Stimulated activated CD4-positive, alpha-beta T cell treated with anti-CD3 and anti-CD28 coated beads, Interleukin-12 subunit alpha, Interleukin-12 subunit beta, amount 100 ng/mL, for 24 hours (primary cell): ENCODE results near the gene FCRL6.

Source experiments
- DNase-seq, 2 experiments: peaks; one replicate each; pipeline ENCODE4 v3.0.0-alpha.2; 2020; ENCODE audit warnings: low read depth in 2 of 2

FCRL6 gene, protein sequence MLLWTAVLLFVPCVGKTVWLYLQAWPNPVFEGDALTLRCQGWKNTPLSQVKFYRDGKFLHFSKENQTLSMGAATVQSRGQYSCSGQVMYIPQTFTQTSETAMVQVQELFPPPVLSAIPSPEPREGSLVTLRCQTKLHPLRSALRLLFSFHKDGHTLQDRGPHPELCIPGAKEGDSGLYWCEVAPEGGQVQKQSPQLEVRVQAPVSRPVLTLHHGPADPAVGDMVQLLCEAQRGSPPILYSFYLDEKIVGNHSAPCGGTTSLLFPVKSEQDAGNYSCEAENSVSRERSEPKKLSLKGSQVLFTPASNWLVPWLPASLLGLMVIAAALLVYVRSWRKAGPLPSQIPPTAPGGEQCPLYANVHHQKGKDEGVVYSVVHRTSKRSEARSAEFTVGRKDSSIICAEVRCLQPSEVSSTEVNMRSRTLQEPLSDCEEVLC

DNA sequence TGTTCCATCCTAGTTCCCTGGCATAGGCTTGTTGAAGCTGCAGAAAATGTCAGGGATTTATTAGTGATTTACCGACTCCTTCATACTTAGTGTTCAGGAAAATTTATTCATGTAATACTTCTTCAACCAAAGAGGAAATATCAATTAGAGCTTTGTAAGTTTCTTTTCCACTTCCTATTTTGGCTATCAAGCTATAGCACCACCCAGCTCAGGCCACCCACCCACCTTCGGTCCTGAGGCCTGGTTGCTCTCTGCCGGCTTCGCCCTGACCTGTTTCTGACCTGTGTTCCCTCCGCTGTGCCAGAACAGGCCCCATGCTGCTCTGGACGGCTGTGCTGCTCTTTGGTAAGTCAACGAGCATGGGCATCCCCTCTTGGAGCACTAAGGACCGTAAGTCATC, at the start of gene FCRL6:
TSS of gene FCRL6 (plus strand) at position 250 of the 400 bp plus-strand sequence. CDS start at position 315, 65 bp downstream.
- DNase-seq = no peak

DNA sequence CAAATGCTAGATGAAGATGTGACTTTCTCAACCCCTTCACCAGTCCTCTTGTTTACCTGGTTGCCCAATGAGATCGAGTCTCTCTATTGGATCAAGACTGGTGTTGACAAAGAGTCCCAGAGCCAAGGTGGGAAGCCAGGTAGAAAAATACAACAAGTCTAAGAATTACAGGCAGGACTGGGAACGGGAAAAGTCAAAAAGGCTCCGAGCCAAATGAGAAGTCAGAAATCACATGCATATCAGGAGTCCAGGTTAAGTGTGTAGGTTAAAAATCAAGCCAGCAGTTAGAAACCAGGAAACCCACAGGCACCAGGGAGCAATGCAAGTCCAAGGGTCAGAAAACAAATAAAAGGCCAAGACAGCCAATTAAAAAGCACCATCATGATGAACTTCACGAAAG, 48.8 kb upstream of the FCRL6 start:
- no peak for DNase-seq

DNA sequence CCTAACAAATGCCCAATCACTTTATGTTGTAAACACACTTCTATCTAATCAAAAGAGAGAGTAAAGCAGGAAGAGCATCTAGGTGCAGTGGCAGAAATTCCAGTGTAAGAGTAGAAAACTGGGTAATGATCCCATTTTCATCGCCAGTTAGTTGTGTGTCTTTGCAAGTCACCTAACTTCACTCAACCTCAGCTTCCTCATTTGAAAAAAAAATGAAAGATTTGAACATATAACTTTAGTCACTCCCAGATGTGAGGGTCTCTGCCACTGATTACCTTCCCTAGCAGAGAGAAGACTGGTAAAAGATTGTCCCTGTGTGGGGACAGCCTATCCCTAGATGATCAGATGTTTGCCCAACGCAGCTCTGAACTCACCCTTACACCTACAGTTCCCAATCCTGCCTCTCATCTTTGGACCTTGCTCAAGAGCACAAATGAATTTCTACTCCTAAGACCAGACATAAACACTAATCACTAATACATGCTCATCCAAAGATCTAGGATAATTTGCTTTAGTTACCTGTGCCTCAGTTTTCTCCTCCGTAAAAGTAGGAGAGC, 46.6 kb upstream of the FCRL6 start:
- DNase-seq = no peak

DNA sequence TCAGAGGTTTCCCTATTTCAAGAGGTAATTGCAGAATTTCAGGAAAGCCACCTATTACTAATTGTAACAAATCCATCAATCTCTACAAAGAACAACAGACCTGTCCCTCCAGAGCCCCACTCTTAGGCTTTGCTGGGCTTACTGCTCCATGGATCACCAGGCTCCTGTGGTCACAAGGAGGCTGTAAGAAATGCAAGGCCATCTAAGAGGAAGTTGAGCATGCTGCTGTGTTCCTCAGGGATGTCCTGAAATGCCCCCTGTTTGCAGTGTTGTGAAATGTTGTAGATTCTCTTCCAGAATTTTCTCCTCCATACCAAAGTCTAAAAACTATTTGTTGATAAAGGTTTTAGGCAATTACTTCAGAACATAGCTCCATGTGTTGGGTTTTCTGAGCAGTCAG, 45.8 kb upstream of the FCRL6 start:
- DNase-seq = no peak

DNA sequence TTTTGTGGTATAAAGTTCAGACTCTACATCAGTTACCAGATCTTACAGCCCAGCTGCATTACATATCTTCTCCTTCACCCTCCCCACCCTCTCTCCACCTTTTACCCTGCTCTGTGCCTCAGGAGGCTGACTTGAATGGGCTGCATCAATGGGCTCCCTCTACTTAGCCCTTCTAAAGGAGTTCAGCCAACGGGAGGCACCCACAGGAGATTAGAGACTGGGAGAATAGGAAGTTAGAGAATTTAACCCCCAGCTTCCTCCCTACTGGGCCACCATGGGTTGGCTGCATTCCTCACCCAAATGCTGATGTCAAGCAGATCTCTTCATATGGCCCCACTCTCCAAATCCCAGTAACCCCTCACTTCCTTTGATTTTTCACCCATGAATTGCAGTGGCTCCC, 38.5 kb upstream of the FCRL6 start:
- DNase-seq = no peak

DNA sequence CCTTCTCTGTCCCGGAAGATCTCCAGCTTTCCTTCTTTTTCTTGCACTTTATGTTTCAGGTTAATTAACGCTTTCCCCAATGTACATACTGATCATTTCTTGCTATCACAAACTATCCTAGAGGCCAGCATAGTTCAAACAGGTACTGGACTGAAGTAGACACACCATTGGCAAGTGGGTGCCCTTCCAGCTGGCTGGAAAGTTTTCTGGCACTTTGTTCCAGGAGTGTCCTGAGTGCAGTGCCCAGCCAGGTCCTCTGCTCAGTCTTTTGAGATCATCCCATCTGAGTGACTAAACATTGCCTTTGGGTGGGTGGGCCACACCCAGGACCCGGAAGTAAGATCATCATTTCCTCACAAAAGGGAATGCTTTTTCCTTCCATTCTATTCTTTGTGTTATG, 36.4 kb upstream of the FCRL6 start:
- no peak for DNase-seq

DNA sequence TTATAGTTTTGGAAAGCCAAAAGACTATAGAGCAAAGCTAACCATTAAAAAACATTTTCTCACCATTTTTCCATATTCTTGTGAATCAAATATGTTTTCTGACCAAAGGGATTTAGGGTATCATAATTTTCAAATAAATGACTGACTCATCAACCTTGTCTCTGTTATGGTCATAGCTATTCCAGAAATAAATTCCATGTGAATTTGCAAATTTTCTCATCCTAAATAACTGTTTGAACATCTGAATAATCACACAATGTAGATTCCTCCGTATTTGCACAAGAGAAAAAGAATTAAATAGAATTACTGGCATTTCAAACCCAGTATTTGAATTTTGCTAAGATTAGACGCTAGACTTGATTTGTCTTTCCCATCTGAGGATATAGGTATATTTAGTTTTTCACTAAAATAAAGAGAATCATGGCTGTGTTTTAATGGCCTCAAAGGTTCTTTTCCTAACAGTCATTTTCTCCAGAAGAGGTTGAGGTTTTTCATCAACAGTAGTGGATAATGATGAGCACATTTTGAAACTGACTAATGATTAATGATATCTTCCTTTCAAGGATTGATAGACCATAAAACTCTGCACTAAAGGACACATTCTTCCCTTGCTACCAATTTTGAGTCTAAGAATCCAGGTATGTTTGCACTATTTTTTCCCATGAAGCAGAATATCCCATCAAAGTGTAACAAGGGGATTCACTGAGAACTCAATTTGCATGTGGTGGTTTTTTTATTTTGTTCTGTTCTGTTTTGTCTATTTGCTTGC, 30.8 kb upstream of the FCRL6 start:
- no peak for DNase-seq

DNA sequence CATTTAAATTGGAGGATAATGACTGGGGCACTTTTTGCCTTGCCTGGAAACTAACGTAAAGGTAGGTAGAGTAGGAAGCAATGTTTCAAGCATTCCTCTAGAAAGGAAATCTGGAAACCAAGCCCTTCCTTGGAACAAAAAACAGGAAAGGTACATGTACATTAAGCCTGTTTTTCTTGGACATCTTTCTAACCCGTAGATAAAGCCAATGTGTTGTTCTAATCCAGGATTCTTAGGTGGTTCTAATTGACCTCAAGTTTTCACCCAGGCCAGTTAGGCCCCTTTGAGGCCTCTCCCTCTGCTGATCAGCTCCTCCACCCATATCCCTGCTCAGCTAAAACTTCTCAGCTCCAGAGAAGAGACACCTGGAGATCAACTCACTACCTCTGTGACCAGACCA, 27.7 kb upstream of the FCRL6 start:
- no peak for DNase-seq

DNA sequence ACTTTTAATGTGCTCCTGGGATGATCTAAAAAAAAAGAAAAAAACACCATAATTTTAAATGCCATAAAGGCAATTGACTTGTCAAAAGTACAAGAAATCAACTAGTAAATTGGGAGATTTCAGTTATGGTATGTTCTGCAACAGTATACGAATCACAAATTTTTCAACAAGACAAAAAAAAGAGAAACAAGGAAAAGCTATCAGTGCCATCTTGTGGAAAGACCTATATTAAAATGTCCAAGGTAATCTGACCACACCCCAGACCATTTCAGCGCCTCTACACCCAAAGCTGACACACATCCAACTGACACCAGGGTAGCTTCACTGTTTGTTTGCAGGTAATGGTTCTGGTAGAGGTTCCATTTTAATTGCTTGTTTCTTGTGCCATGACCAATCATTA, 26.4 kb upstream of the FCRL6 start:
- DNase-seq = no peak

DNA sequence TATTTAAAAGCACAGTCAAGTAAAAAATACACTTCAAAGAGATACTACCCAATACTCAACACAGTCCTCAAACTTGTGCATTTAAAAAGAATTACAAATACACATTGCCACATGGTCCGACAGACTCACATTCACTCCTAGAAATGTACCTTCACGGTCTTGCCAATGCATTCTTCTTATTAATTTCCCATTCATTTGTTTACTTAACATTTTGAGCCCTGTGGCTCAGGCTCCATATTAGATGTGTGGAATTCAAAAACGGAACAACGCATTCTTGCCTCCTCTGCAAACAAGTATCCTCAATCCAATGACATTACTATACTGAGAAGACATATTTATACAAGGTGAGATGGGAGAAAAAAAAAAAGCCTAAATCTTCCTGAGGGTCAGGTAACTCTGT, 23.9 kb upstream of the FCRL6 start:
- DNase-seq = no peak

DNA sequence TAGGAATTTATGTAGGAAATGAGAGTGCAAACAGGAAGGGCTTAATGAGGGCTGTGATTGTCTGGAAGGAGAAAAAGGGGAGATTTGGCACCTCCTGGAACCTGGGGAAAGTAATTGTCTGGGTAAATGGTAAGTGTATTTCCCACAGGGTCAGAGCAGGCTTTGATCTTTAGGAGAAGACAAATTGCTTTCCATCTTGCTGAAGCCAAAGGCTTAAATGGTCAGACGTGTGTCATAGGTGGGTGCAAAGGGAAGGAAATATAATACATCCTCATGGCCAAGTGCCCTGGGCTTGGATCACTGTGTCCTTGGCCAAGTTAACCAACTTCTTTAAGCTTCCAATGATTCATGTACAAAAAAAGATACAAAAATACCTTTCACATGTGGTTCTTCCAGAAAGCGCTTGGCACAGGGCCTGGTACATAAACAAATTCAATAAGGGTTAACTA, 22.7 kb upstream of the FCRL6 start:
- DNase-seq = no peak

DNA sequence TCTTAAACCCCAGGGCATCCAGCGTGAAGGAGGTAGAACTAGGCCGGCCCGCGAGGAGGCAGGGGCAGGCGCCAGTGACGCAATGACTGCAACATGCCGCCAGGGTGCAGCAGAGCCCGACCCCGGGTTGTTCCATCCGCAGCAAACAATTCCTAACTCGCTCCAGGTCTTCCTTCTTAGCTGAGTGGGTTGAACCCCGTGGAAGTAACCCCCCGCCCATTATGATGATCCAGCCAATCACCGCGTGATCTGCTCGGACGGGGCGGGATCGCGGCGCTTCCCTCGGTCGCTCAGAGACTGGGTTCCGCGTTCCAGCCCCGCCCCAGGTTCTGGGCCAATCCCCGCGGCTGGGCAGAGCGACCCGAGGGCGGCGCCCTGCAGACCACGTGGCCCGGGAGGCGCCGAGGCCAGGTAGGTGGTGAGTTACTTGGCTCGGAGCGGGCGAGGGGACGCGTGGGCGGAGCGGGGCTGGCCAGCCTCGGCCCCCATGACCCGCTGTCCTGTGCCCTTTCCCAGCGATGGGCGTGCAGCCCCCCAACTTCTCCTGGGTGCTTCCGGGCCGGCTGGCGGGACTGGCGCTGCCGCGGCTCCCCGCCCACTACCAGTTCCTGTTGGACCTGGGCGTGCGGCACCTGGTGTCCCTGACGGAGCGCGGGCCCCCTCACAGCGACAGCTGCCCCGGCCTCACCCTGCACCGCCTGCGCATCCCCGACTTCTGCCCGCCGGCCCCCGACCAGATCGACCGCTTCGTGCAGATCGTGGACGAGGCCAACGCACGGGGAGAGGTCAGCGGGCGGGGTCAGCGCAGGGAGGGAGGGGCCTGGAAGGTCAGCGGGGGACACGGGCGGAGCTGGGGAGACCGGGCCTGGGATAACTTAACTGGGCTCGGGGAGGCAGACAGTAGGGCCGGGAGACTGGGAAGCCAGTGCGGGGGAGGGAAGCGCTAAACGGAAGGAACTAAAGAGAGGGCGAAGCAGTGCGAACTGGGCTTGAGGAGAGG, 21.3 kb upstream of the FCRL6 start, which contains the start of gene DUSP23:
TSS of gene DUSP23 (plus strand) at position 380 of the 1,000 bp plus-strand sequence. CDS start at position 519, 139 bp downstream.
- peak; percentile 92 for DNase-seq

DNA sequence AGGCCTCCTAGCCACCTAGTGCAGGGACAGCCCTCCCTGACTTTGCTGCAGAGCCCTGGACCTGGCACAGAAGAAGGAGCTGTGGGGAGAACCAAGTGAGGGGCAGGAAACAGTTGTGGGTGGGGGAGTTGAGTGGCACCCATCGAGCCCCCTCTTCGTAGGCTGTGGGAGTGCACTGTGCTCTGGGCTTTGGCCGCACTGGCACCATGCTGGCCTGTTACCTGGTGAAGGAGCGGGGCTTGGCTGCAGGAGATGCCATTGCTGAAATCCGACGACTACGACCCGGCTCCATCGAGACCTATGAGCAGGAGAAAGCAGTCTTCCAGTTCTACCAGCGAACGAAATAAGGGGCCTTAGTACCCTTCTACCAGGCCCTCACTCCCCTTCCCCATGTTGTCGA, 20.2 kb upstream of the FCRL6 start:
- no peak for DNase-seq

DNA sequence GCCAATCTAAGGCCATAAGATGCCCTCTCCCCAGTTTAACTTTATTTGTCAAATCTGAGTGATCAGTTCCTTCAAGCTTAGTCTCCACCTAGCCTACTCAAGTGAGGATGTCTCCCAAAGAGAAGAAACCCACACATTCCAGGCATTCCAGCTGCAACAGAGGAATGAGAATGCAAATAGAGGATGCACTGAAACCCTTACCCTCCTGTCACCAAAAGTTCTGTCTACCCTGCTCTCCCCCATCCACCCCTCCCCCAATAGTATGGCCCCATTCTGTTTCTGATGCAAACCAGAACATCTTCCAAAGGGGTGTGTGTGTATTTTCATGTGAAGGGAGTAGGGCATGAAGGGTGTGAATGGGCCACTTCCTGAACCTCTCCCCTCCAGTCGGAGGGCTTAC, 18.4 kb upstream of the FCRL6 start:
- DNase-seq = no peak

DNA sequence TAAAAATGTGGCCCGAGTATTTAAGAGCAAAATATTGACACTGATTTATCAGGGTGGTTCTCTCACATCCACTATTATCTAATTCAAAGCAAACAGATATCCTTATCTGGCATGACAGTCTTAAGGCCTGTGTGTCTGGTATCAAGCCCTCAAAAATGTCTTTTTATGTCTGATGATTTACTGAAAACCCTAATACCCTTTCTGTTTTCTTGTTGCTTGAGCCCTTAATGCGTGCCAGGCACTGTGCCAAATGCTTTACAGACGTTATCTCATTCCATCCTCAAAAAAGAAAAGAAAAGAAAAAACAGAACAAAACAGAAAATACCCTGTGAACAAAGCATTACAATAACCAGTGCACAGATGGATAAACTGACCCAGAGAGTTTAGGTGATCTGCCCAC, 15.7 kb upstream of the FCRL6 start:
- no peak for DNase-seq

DNA sequence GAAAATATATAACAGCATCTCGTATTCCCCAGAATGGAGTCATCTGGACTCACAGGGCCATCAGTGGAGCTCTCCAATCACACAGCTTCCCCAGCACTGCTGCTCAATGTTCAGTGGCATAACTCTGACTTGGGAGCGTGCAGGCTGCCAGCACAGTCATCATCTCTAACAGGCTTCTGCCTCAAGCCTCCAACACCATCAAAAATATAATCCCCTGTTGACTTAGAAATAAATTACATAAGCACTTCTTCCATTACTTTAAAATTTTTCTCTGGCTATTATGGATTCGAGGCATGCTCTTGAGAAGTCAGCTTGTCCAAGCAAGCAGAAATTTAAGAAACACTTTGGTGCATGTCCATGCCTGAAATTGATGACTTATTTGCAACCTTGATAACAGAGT, 15.2 kb upstream of the FCRL6 start:
- DNase-seq = no peak

DNA sequence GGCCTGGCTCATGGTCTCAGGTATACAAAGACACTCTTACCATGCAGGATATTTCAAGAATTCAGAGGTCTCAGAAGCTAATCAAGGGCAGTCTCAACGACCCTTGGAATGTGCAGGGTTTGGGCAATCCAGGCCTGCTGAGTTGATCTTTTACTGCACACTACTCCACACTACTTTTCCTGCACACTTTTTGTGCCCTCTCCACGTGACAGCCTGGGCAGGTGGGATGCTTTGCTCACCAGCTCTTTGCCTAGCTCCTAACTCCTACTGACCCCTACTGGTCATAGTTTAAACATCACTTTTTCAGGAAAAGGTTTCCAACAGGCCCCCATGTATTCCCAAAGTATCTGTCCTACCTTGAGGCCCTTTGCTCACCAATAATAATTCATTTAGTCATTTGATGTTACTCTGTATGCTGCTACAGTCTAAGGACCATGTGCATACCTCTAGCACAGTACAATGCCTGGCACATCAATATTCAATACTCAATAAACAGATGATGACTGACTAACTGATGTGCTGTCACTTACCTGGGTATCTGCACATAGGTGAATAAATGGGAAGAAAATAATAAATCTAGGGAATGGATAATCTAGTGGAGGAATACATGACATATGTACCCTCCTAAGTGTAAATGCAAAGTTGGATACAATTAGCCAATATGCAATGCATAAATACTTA, 11.8 kb upstream of the FCRL6 start:
- no peak for DNase-seq

DNA sequence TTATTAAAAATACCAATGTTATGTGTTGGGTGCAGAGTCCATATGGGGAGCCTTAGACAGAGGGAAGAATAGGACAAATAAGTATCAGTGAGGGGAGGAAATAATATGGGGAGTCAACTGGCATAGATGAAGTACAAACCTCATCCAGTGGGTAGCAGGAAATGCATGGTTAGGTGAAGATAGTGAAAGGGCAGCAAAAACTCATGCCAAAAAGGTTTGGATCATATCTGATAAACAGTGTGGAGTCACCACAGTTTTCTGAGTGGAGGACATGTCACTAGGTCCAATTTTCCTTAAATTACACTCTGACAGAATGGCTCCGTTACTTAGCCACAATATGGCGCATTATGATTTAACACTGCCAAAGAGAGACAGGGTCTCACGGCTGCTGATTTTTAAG, 11.1 kb upstream of the FCRL6 start:
- no peak for DNase-seq

DNA sequence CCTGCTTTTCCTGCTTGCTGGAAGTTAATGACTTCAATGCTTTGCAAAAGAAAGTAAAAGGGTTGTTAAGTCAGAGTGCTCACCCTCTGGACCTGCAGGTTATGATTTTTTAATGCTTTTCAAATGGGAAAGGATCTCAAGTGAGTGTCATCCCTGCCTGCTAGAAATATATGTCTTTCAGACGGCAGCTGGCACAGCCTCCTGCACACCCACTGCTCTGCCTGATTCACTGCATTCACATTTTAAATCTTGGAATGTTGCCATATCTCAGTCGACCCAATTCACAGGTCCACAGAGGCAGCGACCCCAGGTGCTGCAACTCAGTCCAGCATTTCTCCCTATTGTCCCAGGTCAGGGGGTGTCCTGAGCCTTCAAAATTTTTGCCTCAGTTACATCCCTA, 10.7 kb upstream of the FCRL6 start:
- no peak for DNase-seq

DNA sequence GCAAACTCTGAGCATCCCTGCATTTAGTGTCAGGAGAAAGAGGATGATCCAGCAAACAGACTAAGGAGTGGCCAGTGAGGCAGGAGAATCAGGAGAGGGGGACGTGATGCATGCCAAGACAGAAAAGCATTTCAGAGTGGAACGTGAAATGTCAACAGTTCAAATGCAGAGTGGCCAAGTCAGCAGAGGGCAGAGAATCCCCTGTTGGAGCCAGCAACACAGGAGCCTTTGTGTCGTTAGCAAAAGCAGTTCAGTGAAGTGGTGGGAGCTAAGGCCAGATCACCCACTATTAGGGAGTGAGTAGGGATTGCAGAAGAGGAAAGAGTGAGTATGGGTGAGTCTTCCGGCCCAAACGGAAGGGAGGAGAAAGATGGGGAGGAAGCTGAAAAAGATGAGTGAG, 6.6 kb upstream of the FCRL6 start:
- DNase-seq = no peak

DNA sequence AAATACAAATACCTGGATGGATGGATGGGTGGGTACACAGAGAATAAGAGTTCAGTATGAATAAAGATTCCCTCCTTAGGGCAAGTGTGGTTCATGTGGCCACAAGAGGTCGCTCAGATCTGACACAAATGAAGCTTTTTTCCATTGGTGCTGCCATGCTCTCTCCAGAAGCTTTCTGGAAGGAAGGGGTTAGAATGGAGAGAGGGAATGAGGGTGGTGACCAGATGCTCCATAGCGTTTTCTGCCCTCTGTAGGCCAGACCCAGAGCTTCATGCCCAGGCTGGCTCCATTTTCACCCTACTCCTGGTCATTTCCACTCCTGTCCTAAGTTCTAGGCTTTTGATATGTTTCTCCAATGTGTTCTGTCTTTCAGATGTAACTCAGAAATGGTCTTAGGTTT, 3.3 kb upstream of the FCRL6 start:
- DNase-seq = peak in 1 of 2 experiments; percentile 19
